HL-60/S4 (cell line): ENCODE measurements around the gene ZNF581.

Experiments used
- in situ Hi-C: fragments of 300-500 bp; cut with MboI; formaldehyde crosslinking; loops from 2 replicates; pipeline ENCODE4 v1.14.3; 2022; ENCODE audit warnings: low sequenced_read_pairs

Gene ZNF581

GRCh38 chr19:55647732-55648584 lies 4.5 kb downstream of the ZNF581 start, which contains the start of gene CCDC106:
CCDC106 (plus strand) TSS chr19:55648212; CDS start chr19:55649047, 835 bp downstream.
- in situ Hi-C loops, result no loop called here

- in situ Hi-C loops, result no loop called here
Observed at GRCh38 chr19:55648585-55649267, 5.3 kb downstream of the ZNF581 start.

GRCh38 chr19:55649268-55650125 lies 6.0 kb downstream of the ZNF581 start:
- in situ Hi-C loops, result no loop called here

- in situ Hi-C loops, result no loop called here
Observed at GRCh38 chr19:55650126-55650557, 6.7 kb downstream of the ZNF581 start.

GRCh38 chr19:55650602-55651230 lies 7.3 kb downstream of the ZNF581 start:
- in situ Hi-C loops, result no loop called here

- in situ Hi-C loops, result no loop called here
Observed at GRCh38 chr19:55651236-55651635, 7.8 kb downstream of the ZNF581 start.

- in situ Hi-C loops, result no loop called here
Observed at GRCh38 chr19:55652311-55653128, 9.1 kb downstream of the ZNF581 start.

GRCh38 chr19:55653651-55654322 lies 10.3 kb downstream of the ZNF581 start:
- in situ Hi-C loops, result no loop called here

- in situ Hi-C loops, result no loop called here
Observed at GRCh38 chr19:55654323-55654867, 10.9 kb downstream of the ZNF581 start.

- in situ Hi-C loops, result no loop called here
Observed at GRCh38 chr19:55654868-55655647, 11.6 kb downstream of the ZNF581 start, which contains the start of gene U2AF2. U2AF2 (plus strand) TSS chr19:55655035; CDS start chr19:55655105, 70 bp downstream.

- in situ Hi-C loops, result no loop called here
Observed at GRCh38 chr19:55655648-55656040, 12.2 kb downstream of the ZNF581 start.

- in situ Hi-C loops, result no loop called here
Observed at GRCh38 chr19:55656552-55656951, 13.1 kb downstream of the ZNF581 start.

- in situ Hi-C loops, result no loop called here
Observed at GRCh38 chr19:55656988-55657747, 13.7 kb downstream of the ZNF581 start.

GRCh38 chr19:55658846-55659459 lies 15.5 kb downstream of the ZNF581 start:
- in situ Hi-C loops, result no loop called here

GRCh38 chr19:55659822-55660221 lies 16.4 kb downstream of the ZNF581 start:
- in situ Hi-C loops, result no loop called here

GRCh38 chr19:55660404-55660803 lies 17.0 kb downstream of the ZNF581 start:
- in situ Hi-C loops, result no loop called here

GRCh38 chr19:55660991-55661390 lies 17.5 kb downstream of the ZNF581 start:
- in situ Hi-C loops, result no loop called here
